ENCODE results near the gene CNTNAP2.

DNA sequence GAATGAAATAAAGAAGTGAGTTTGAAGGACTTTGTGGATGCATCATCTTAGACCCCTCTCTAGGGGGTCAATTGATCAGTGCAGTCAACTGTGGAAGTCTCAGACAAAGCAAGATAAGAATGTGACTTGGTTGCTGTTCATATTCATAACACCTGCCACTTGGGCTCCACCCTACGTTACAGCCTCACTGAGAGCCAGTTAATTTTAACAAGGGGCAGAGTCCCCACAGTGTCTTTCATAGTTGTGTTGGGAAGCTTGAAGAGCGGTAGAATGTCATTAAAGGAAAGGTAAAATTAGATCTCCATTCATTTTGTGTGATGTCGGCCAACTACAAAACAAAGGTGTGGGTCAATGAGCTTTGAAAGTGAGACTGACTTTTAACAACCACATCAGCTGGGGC is 2031.9 kb downstream of the CNTNAP2 start:
- TF ChIP-seq EZH2 (IDR thresholded peaks at IDR 0.05; ENCODE audit: insufficient read depth, poor library complexity, severe bottlenecking) (no peak), EZH2phosphoT487 (IDR thresholded peaks at IDR 0.05; ENCODE audit: insufficient read depth, low read depth) (no peak)

Data from GM23248 (cell line).